Erythroblast (primary cell): ENCODE data around the gene EP300.

Source experiments
- GATA1 ChIP-seq: IDR thresholded peaks from 2 replicates; pipeline ENCODE4 v1.6.1; 2011; ENCODE audit warnings: low read depth, mild to moderate bottlenecking, control low read depth, low read length, moderate library complexity
- POLR2A ChIP-seq: IDR thresholded peaks from 2 replicates; pipeline ENCODE4 v1.6.1; 2011; ENCODE audit warnings: mild to moderate bottlenecking, low read length

GRCh38 chr22:41203118-41203517 is 110.7 kb downstream of the EP300 start:
- TF ChIP-seq POLR2A (no peak), GATA1 (no peak)
